ENCODE data around the gene LCMT1. TPM values are rescaled to one million over a fixed set of nuclear protein-coding genes. Genes with fewer than 3 reads are reported as not detected.
A peak's percentile ranks its signal among the peaks of the same experiment; 100 is the strongest.

Gene LCMT1
- total and polyA plus RNA-seq, 9 of the 15 experiments (the other 6 are each of a cell fraction or from before 2014, with no cell fraction given) = 20.0 to 42.8 (median 32.3) TPM

DNA sequence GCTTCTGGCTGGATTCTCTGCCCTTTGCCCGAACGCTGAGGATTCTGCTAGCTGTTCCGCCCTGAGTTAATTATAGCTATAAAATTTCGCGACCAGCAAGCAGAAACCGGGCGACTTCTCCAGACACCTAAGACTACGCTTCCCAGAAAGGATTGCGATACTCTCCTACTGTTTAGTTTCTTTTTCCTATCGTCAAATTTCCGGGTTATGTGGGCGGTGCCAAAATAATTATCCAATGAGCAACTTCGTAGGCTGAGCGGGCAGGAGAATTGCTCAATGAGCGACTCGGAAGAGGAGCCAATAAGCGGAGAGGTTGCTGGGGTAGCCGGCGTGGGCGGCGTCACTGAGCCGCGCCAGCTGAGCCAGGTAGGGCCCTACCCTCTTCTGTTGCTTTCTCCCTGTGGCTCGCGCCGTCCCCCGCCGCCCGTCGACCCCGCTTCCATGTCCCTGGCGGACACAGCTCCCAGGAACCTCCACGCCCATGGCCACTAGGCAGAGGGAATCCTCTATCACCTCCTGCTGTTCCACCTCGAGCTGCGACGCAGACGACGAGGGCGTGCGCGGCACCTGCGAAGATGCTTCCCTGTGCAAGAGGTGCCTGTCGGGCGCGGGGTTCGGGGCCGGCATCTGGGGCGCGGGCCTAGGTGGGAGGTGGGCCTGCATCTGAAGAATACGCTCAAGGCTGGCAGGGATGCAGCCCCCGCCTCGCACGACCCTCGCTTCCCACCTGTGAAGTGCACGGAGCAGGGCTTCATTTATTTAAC is at the start of gene LCMT1 (continued):
- TF ChIP-seq, protein P1, sequence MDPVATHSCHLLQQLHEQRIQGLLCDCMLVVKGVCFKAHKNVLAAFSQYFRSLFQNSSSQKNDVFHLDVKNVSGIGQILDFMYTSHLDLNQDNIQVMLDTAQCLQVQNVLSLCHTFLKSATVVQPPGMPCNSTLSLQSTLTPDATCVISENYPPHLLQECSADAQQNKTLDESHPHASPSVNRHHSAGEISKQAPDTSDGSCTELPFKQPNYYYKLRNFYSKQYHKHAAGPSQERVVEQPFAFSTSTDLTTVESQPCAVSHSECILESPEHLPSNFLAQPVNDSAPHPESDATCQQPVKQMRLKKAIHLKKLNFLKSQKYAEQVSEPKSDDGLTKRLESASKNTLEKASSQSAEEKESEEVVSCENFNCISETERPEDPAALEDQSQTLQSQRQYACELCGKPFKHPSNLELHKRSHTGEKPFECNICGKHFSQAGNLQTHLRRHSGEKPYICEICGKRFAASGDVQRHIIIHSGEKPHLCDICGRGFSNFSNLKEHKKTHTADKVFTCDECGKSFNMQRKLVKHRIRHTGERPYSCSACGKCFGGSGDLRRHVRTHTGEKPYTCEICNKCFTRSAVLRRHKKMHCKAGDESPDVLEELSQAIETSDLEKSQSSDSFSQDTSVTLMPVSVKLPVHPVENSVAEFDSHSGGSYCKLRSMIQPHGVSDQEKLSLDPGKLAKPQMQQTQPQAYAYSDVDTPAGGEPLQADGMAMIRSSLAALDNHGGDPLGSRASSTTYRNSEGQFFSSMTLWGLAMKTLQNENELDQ (CRISPR knock-in tag; IDR thresholded peaks at IDR 0.05; ENCODE audit: borderline replicate concordance) = no peak
- TF ChIP-seq, protein P2, sequence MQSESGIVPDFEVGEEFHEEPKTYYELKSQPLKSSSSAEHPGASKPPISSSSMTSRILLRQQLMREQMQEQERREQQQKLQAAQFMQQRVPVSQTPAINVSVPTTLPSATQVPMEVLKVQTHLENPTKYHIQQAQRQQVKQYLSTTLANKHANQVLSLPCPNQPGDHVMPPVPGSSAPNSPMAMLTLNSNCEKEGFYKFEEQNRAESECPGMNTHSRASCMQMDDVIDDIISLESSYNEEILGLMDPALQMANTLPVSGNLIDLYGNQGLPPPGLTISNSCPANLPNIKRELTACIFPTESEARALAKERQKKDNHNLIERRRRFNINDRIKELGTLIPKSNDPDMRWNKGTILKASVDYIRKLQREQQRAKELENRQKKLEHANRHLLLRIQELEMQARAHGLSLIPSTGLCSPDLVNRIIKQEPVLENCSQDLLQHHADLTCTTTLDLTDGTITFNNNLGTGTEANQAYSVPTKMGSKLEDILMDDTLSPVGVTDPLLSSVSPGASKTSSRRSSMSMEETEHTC (IDR thresholded peaks at IDR 0.05) = no peak
- TF ChIP-seq, protein P3, sequence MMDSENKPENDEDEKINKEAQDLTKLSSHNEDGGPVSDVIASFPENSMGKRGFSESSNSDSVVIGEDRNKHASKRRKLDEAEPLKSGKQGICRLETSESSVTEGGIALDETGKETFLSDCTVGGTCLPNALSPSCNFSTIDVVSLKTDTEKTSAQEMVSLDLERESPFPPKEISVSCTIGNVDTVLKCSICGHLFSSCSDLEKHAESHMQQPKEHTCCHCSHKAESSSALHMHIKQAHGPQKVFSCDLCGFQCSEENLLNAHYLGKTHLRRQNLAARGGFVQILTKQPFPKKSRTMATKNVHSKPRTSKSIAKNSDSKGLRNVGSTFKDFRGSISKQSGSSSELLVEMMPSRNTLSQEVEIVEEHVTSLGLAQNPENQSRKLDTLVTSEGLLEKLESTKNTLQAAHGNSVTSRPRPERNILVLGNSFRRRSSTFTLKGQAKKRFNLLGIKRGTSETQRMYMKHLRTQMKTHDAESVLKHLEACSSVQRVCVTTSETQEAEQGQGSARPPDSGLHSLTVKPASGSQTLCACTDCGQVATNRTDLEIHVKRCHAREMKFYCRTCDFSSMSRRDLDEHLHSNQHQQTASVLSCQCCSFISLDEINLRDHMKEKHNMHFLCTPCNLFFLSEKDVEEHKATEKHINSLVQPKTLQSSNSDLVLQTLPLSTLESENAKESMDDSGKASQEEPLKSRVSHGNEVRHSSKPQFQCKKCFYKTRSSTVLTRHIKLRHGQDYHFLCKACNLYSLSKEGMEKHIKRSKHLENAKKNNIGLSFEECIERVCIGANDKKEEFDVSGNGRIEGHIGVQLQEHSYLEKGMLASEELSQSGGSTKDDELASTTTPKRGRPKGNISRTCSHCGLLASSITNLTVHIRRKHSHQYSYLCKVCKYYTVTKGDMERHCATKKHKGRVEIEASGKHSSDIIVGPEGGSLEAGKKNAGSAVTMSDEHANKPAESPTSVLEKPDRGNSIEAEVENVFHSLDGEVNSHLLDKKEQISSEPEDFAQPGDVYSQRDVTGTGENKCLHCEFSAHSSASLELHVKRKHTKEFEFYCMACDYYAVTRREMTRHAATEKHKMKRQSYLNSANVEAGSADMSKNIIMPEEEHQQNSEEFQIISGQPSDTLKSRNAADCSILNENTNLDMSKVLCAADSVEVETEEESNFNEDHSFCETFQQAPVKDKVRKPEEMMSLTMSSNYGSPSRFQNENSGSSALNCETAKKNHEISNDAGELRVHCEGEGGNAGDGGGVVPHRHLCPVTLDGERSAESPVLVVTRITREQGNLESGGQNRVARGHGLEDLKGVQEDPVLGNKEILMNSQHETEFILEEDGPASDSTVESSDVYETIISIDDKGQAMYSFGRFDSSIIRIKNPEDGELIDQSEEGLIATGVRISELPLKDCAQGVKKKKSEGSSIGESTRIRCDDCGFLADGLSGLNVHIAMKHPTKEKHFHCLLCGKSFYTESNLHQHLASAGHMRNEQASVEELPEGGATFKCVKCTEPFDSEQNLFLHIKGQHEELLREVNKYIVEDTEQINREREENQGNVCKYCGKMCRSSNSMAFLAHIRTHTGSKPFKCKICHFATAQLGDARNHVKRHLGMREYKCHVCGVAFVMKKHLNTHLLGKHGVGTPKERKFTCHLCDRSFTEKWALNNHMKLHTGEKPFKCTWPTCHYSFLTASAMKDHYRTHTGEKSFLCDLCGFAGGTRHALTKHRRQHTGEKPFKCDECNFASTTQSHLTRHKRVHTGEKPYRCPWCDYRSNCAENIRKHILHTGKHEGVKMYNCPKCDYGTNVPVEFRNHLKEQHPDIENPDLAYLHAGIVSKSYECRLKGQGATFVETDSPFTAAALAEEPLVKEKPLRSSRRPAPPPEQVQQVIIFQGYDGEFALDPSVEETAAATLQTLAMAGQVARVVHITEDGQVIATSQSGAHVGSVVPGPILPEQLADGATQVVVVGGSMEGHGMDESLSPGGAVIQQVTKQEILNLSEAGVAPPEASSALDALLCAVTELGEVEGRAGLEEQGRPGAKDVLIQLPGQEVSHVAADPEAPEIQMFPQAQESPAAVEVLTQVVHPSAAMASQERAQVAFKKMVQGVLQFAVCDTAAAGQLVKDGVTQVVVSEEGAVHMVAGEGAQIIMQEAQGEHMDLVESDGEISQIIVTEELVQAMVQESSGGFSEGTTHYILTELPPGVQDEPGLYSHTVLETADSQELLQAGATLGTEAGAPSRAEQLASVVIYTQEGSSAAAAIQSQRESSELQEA (IDR thresholded peaks at IDR 0.05; ENCODE audit: low read depth) = no peak
- no peak for TF ChIP-seq LEF1 (IDR thresholded peaks at IDR 0.05)
- TF ChIP-seq MED1 (CRISPR knock-in tag; IDR thresholded peaks at IDR 0.05; ENCODE audit: borderline replicate concordance) = no peak
- TF ChIP-seq POLR2G (IDR thresholded peaks at IDR 0.05; ENCODE audit: low read depth, low read length) = peak; percentile 64
- no peak for TF ChIP-seq RFX7 (CRISPR knock-in tag; IDR thresholded peaks at IDR 0.05)
- TF ChIP-seq, protein P4, sequence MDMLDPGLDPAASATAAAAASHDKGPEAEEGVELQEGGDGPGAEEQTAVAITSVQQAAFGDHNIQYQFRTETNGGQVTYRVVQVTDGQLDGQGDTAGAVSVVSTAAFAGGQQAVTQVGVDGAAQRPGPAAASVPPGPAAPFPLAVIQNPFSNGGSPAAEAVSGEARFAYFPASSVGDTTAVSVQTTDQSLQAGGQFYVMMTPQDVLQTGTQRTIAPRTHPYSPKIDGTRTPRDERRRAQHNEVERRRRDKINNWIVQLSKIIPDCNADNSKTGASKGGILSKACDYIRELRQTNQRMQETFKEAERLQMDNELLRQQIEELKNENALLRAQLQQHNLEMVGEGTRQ (CRISPR knock-in tag; IDR thresholded peaks at IDR 0.05) = no peak
- TF ChIP-seq, protein P5, sequence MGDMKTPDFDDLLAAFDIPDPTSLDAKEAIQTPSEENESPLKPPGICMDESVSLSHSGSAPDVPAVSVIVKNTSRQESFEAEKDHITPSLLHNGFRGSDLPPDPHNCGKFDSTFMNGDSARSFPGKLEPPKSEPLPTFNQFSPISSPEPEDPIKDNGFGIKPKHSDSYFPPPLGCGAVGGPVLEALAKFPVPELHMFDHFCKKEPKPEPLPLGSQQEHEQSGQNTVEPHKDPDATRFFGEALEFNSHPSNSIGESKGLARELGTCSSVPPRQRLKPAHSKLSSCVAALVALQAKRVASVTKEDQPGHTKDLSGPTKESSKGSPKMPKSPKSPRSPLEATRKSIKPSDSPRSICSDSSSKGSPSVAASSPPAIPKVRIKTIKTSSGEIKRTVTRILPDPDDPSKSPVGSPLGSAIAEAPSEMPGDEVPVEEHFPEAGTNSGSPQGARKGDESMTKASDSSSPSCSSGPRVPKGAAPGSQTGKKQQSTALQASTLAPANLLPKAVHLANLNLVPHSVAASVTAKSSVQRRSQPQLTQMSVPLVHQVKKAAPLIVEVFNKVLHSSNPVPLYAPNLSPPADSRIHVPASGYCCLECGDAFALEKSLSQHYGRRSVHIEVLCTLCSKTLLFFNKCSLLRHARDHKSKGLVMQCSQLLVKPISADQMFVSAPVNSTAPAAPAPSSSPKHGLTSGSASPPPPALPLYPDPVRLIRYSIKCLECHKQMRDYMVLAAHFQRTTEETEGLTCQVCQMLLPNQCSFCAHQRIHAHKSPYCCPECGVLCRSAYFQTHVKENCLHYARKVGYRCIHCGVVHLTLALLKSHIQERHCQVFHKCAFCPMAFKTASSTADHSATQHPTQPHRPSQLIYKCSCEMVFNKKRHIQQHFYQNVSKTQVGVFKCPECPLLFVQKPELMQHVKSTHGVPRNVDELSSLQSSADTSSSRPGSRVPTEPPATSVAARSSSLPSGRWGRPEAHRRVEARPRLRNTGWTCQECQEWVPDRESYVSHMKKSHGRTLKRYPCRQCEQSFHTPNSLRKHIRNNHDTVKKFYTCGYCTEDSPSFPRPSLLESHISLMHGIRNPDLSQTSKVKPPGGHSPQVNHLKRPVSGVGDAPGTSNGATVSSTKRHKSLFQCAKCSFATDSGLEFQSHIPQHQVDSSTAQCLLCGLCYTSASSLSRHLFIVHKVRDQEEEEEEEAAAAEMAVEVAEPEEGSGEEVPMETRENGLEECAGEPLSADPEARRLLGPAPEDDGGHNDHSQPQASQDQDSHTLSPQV (IDR thresholded peaks at IDR 0.05) = no peak

Data from K562 (cell line).